Measurements from ENCODE around the gene AFG3L2.

- TF ChIP-seq MAX (IDR thresholded peaks at IDR 0.05) (no peak), YY1 (IDR thresholded peaks at IDR 0.05) (no peak), RAD21 (IDR thresholded peaks at IDR 0.05) (no peak), JUND (IDR thresholded peaks at IDR 0.05) (no peak), TAF1 (conservative IDR thresholded peaks at IDR 0.05) (no peak), EGR1 (IDR thresholded peaks at IDR 0.05; ENCODE audit: low read depth in 2 of 2) (no peak)
- TF ChIP-seq, protein P1, sequence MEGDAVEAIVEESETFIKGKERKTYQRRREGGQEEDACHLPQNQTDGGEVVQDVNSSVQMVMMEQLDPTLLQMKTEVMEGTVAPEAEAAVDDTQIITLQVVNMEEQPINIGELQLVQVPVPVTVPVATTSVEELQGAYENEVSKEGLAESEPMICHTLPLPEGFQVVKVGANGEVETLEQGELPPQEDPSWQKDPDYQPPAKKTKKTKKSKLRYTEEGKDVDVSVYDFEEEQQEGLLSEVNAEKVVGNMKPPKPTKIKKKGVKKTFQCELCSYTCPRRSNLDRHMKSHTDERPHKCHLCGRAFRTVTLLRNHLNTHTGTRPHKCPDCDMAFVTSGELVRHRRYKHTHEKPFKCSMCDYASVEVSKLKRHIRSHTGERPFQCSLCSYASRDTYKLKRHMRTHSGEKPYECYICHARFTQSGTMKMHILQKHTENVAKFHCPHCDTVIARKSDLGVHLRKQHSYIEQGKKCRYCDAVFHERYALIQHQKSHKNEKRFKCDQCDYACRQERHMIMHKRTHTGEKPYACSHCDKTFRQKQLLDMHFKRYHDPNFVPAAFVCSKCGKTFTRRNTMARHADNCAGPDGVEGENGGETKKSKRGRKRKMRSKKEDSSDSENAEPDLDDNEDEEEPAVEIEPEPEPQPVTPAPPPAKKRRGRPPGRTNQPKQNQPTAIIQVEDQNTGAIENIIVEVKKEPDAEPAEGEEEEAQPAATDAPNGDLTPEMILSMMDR (IDR thresholded peaks at IDR 0.05; ENCODE audit: low read depth, low read length, missing input control) = no peak
- TF ChIP-seq, protein P2, sequence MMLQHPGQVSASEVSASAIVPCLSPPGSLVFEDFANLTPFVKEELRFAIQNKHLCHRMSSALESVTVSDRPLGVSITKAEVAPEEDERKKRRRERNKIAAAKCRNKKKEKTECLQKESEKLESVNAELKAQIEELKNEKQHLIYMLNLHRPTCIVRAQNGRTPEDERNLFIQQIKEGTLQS (IDR thresholded peaks at IDR 0.05) = no peak
- TF ChIP-seq, protein P3, sequence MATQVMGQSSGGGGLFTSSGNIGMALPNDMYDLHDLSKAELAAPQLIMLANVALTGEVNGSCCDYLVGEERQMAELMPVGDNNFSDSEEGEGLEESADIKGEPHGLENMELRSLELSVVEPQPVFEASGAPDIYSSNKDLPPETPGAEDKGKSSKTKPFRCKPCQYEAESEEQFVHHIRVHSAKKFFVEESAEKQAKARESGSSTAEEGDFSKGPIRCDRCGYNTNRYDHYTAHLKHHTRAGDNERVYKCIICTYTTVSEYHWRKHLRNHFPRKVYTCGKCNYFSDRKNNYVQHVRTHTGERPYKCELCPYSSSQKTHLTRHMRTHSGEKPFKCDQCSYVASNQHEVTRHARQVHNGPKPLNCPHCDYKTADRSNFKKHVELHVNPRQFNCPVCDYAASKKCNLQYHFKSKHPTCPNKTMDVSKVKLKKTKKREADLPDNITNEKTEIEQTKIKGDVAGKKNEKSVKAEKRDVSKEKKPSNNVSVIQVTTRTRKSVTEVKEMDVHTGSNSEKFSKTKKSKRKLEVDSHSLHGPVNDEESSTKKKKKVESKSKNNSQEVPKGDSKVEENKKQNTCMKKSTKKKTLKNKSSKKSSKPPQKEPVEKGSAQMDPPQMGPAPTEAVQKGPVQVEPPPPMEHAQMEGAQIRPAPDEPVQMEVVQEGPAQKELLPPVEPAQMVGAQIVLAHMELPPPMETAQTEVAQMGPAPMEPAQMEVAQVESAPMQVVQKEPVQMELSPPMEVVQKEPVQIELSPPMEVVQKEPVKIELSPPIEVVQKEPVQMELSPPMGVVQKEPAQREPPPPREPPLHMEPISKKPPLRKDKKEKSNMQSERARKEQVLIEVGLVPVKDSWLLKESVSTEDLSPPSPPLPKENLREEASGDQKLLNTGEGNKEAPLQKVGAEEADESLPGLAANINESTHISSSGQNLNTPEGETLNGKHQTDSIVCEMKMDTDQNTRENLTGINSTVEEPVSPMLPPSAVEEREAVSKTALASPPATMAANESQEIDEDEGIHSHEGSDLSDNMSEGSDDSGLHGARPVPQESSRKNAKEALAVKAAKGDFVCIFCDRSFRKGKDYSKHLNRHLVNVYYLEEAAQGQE (IDR thresholded peaks at IDR 0.05) = no peak
Observed at GRCh38 chr18:12417687-12418086, 40.7 kb upstream of the AFG3L2 start.
